Heart right ventricle (tissue), 16 donors: Measurements from ENCODE around the gene SEMA5A. TPM values are rescaled to one million over a fixed set of nuclear protein-coding genes. Genes with fewer than 3 reads are reported as not detected.

Experiments used
- ATAC-seq, 8 donors: fragments of 200-7000 bp; cut with Tn5 transposase; one replicate each; pipeline ENCODE4 v1.9.1; 2020; ENCODE audit warnings: mild to moderate bottlenecking in 8 of 8, moderate library complexity in 8 of 8, moderate number of reproducible peaks in 1 of 8
- DNase-seq, 2 donors: peaks; one replicate each; pipeline ENCODE4 v3.0.0-alpha.2; 2020
- H3K27ac ChIP-seq, 10 donors: fragments of 200-600 bp; sonication (generic) in 2 of 10; one replicate each; pipeline versions ENCODE4 v1.5.0 to v1.8.0; 2020 to 2022; ENCODE audit warnings: mild to moderate bottlenecking in 3 of 10
- H3K27me3 ChIP-seq, 7 donors: fragments of 200-600 bp; one replicate each; pipeline ENCODE4 v1.8.0; 2021 to 2022; ENCODE audit warnings: mild to moderate bottlenecking in 2 of 7
- H3K36me3 ChIP-seq, 9 donors: fragments of 200-600 bp; sonication (generic) in 1 of 9; one replicate each; pipeline versions ENCODE4 v1.5.0 to v1.8.0; 2020 to 2022; ENCODE audit warnings: mild to moderate bottlenecking in 2 of 9
- H3K4me1 ChIP-seq, 9 donors: fragments of 200-600 bp; sonication (generic) in 1 of 9; one replicate each; pipeline versions ENCODE4 v1.5.0 to v1.8.0; 2020 to 2022; ENCODE audit warnings: mild to moderate bottlenecking in 4 of 9
- H3K4me3 ChIP-seq, 10 donors: fragments of 200-600 bp; sonication (generic) in 2 of 10; one replicate each; pipeline versions ENCODE4 v1.5.0 to v1.8.0; 2020 to 2022; ENCODE audit warnings: mild to moderate bottlenecking in 7 of 10, moderate library complexity in 2 of 10
- H3K9me3 ChIP-seq, 11 donors: fragments of 200-600 bp in 10 of 11; sonication (generic) in 2 of 11; one replicate each; pipeline versions ENCODE4 v1.5.0 to v1.8.0; 2013 to 2022; ENCODE audit warnings: mild to moderate bottlenecking in 2 of 11, control low read depth in 1 of 11, moderate library complexity in 1 of 11
- CTCF ChIP-seq, 9 donors: fragments of 200-600 bp; sonication (generic) in 2 of 9; IDR thresholded peaks; one replicate each; pipeline versions ENCODE4 v1.5.0 to v1.8.0; 2021 to 2022; ENCODE audit warnings: antibody characterized with exemption in 9 of 9, mild to moderate bottlenecking in 5 of 9, moderate library complexity in 1 of 9
- WGBS, 2 donors: extraction: QIAGEN DNeasy Blood & Tissue Kit; methylation state at CpG; one replicate each; pipeline ENCODE4 v1.1.7; 2013; ENCODE audit warnings: inconsistent platforms in 1 of 2; 5-methylcytosine and 5-hydroxymethylcytosine counted together
- intact Hi-C, 10 donors: fragments of 100-400 bp; cut with DNase I; formaldehyde crosslinking; loops; one replicate each; pipeline versions ENCODE4 v1.11.1 to v1.14.2; 2022
- polyA plus RNA-seq, 2 donors: library from polyadenylated mRNA; stranded (reverse); fragments of 200-250 nt; gene quantifications; one replicate each; pipeline ENCODE4 v1.2.3, GENCODE V29; 2013
- total RNA-seq, 10 donors: library from RNA; stranded (reverse); fragmentation: NEBNext Ultra II Directional in 3 of 10; extraction: Animal tissue kit (Norgen Biotek cat#: 25700) in 3 of 10; gene quantifications; one replicate each; pipeline versions ENCODE4 v1.2.1 to v1.2.4, GENCODE V29; 2021 to 2023
- donor health status: Arrhythmogenic right ventricular cardiomyopathy.
- donor health status: ischemic (EF 13 %, LVEDD 7.1; RV severe dilation, severe dysfunction).
- donor health status: healthy with polysubstance abuse.
- donor health status: DM: no; HTN: yes; CAD: no.
- donor health status: DM: no; HTN: no; CAD: no.
- donor health status: ischemic (EF 25% LVEDD 6.9; RV normal size, moderate dysfunction).
- donor health status: ischemic (EF 25% LVEDD 5.7; RV mildly dilated, moderate dysfunction).
- donor health status: healthy.
- donor health status: DM: yes; HTN: yes; CAD: no.
- donor health status: Ischemic cardiomyopathy.
- donor health status: ischemic (EF 35%, LVEDD 5.7; RV mildly dilated, moderate dysfunction).
- donor health status: nonischemic (EF 11% LVEDD 7.7; RV severe dilation, severe dysfunction).
- donor health status: DM: yes; HTN: yes; CAD: no.
- donor health status: PGD.
- donor health status: ischemic (EF 29% LVEDD 5.4; RV normal size, mild dysfunction).
- donor health status: nonischemic (EF 23%, LVEDD 6.1; RV moderate dilation, normal function).

The SEMA5A gene
- total and polyA plus RNA-seq, 12 donors: 1.9 to 71.5 (median 48.0) TPM

- no peak for ATAC-seq
- WGBS, 2 donors: 74 to 88% methylated on average over 5 of the region's 5 CpGs
- no peak for TF ChIP-seq CTCF (IDR thresholded peaks at IDR 0.05)
Measured at GRCh38 chr5:9230355-9230754, 315.5 kb downstream of the SEMA5A start.

DNA sequence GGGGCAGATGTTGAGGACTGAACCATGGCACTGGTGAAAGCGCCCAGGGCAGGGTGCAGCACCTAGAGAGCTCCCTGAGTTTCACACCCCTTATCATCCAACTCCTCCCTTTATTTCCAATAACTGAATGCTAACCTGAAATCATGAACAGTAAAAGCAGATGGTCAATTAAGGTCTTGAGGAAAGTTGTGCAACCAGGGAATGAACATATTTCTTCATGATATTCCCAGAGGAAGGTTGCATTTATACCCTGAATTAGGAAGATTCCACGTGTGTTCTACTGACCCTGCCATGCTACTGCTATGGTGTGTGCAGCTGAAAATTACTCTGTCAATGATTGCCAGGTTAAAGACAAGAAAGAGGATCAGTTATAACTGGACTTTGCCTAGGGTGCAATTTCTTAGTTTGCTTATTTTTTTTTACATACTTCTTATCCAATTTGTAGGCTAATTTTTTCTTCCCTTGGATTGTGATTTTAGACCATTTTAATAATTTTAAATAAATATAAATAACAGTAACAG is 319.8 kb downstream of the SEMA5A start:
- Histone ChIP-seq H3K27me3 (no peaks in the 10 kb centered on the region), H3K27ac (no peak overlapping the region), H3K4me3 (no peak overlapping the region), H3K4me1 (no peaks in the 10 kb centered on the region), H3K36me3 (peaks cover 0 to 24% (median 0%) of the 10 kb centered on the region in 9 donors), H3K9me3 (no peaks in the 10 kb centered on the region)
- DNase-seq: no peak
- 60 to 73% methylated on average over 2 of the region's 2 CpGs for WGBS, 2 donors
- intact Hi-C loops: no loop called here
- no peak for TF ChIP-seq CTCF (IDR thresholded peaks at IDR 0.05)
- ATAC-seq: no peak

More at GRCh38 chr5:9230355-9230754, 315.5 kb downstream of the SEMA5A start:
- no peak overlapping the region for H3K4me3 ChIP-seq
- intact Hi-C loops: no loop called here
- no peaks in the 10 kb centered on the region for H3K9me3 ChIP-seq
- H3K27ac ChIP-seq: no peak overlapping the region
- H3K27me3 ChIP-seq: no peaks in the 10 kb centered on the region
- peaks cover 0 to 10% (median 0%) of the 10 kb centered on the region in 9 donors for H3K4me1 ChIP-seq
- DNase-seq: no peak
- peaks cover 0 to 13% (median 0%) of the 10 kb centered on the region in 9 donors for H3K36me3 ChIP-seq

DNA sequence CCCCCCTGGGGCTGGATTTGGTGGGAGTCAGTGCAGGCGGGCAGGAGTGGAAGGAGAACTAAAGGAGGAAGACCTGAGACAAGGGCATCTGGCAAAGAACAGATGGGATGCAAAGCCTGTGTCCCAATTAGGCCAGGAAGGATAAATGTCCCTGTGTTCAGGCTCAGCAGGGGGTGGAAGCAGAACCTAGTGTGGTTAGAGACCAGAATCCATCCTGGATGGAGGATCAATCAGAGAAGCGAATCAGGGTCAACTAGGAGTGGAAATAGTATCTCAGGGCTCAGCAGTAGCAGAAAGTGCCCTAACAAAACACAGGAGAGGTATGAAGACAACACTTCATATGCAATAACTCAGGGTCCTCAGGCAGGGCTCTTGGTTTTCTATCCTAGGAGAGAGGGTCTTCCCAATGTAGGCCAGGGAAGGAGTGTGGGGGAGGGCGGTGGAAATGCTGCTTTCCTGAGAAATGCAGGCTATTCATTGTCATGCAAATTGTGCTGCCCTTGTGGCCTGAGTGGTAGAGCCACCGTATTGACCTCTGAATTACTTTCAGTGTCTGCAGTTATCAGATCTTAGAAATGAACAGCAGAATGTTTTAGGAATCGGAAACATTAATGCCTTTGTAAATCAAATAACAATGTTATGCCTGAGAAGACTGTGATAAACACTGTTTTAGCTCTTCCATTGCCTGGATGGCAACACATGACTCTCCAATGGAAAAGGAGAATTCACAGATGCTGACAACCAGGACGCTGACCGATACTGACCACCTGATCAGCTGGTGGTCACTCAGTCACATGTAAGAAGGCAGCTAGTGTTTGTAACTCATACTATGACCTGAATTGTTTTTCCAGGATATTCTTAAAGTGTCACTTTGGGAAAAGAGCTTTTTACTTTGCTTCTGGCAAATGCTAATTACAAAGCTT is 323.6 kb downstream of the SEMA5A start:
- Histone ChIP-seq H3K27me3 (no peaks in the 10 kb centered on the region), H3K27ac (no peak overlapping the region), H3K4me3 (no peak overlapping the region), H3K4me1 (no peaks in the 10 kb centered on the region), H3K36me3 (peaks cover 0 to 29% (median 0%) of the 10 kb centered on the region in 9 donors), H3K9me3 (no peaks in the 10 kb centered on the region)
- no peak for DNase-seq
- no peak for TF ChIP-seq CTCF (IDR thresholded peaks at IDR 0.05)
- intact Hi-C loops: no loop called here
- WGBS, 2 donors: 81 to 82% methylated on average over 7 of the region's 7 CpGs
- ATAC-seq: no peak

GRCh38 chr5:9218358-9218757 is 327.5 kb downstream of the SEMA5A start:
- 93 to 96% methylated on average over 4 of the region's 4 CpGs for WGBS, 2 donors

More at GRCh38 chr5:9218358-9218757, 327.5 kb downstream of the SEMA5A start:
- ATAC-seq: no peak
- Histone ChIP-seq H3K27ac (no peak overlapping the region), H3K27me3 (no peaks in the 10 kb centered on the region), H3K36me3 (peaks cover 0 to 21% (median 0%) of the 10 kb centered on the region in 9 donors), H3K9me3 (no peaks in the 10 kb centered on the region), H3K4me3 (no peak overlapping the region), H3K4me1 (no peaks in the 10 kb centered on the region)
- intact Hi-C loops: no loop called here
- no peak for TF ChIP-seq CTCF (IDR thresholded peaks at IDR 0.05)
- no peak for DNase-seq
